Measurements from ENCODE around the gene BSPRY.

DNA sequence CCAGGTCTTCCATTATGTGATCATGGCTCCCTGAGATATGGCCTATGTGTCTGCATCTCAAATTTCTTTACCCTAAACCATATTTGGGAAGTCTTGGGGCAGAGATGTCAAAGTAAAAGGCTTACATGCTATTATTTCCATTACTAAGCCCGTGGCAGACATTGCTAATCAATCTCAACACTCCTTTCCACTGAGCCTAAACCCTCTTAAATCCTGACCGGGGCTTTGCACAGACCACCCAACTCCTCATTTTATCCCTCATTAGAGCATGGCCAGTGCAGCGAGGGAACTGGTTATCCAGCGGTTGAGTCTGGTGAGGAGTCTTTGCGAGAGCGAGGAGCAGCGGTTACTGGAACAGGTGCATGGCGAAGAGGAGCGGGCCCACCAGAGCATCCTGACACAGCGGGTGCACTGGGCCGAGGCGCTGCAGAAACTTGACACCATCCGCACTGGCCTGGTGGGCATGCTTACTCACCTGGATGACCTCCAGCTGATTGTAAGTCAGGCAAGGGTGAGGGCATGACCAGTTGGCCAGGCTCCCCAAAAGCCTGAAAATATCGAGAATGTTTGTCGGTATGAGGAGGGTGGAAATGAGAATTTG, 11.0 kb downstream of the BSPRY start:
- TF ChIP-seq POLR2A (IDR thresholded peaks at IDR 0.05; ENCODE audit: low read depth) (no peak), EP300 (IDR thresholded peaks at IDR 0.05) (no peak)
- TF ChIP-seq, protein P1, sequence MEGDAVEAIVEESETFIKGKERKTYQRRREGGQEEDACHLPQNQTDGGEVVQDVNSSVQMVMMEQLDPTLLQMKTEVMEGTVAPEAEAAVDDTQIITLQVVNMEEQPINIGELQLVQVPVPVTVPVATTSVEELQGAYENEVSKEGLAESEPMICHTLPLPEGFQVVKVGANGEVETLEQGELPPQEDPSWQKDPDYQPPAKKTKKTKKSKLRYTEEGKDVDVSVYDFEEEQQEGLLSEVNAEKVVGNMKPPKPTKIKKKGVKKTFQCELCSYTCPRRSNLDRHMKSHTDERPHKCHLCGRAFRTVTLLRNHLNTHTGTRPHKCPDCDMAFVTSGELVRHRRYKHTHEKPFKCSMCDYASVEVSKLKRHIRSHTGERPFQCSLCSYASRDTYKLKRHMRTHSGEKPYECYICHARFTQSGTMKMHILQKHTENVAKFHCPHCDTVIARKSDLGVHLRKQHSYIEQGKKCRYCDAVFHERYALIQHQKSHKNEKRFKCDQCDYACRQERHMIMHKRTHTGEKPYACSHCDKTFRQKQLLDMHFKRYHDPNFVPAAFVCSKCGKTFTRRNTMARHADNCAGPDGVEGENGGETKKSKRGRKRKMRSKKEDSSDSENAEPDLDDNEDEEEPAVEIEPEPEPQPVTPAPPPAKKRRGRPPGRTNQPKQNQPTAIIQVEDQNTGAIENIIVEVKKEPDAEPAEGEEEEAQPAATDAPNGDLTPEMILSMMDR (IDR thresholded peaks at IDR 0.05), result no peak
